Upper lobe of right lung (tissue), 1 donor: ENCODE measurements around the gene TCOF1. TPM values are rescaled to one million over a fixed set of nuclear protein-coding genes. Genes with fewer than 3 reads are reported as not detected.

ENCODE experiments used
- ATAC-seq: fragments of 200-7000 bp; cut with Tn5 transposase; one replicate; pipeline ENCODE4 v1.9.1; 2020; ENCODE audit warnings: mild to moderate bottlenecking, moderate library complexity
- DNase-seq: peaks from one replicate; pipeline ENCODE4 v3.0.0-alpha.2; 2020
- H3K27ac ChIP-seq: fragments of 200-600 bp; one replicate; pipeline ENCODE4 v1.8.0; 2022
- H3K27me3 ChIP-seq: fragments of 200-600 bp; one replicate; pipeline ENCODE4 v1.8.0; 2022; ENCODE audit warnings: mild to moderate bottlenecking
- H3K36me3 ChIP-seq: fragments of 200-600 bp; one replicate; pipeline ENCODE4 v1.8.0; 2022
- H3K4me1 ChIP-seq: fragments of 200-600 bp; one replicate; pipeline ENCODE4 v1.8.0; 2022
- H3K4me3 ChIP-seq: fragments of 200-600 bp; one replicate; pipeline ENCODE4 v1.8.0; 2022; ENCODE audit warnings: mild to moderate bottlenecking
- H3K9me3 ChIP-seq: fragments of 200-600 bp; one replicate; pipeline ENCODE4 v1.8.0; 2022
- CTCF ChIP-seq: fragments of 200-600 bp; IDR thresholded peaks from one replicate; pipeline ENCODE4 v1.8.0; 2022; ENCODE audit warnings: antibody characterized with exemption
- intact Hi-C: fragments of 100-400 bp; cut with DNase I; formaldehyde crosslinking; loops from one replicate; pipeline ENCODE4 v1.11.0; 2022
- total RNA-seq: library from RNA; stranded (reverse); fragmentation: NEBNext Ultra II Directional; extraction: Animal tissue kit (Norgen Biotek cat#: 25700); gene quantifications from one replicate; pipeline ENCODE4 v1.2.1, GENCODE V29; 2021
- donor health status: DM: no; HTN: yes; CAD: no; lungs with severe emphysema.

Gene TCOF1
- total RNA-seq, 1 donor from 2014 or later: 31.1 TPM

GRCh38 chr5:150402229-150402773, 44.8 kb downstream of the TCOF1 start:
- no peak overlapping the region for H3K4me3 ChIP-seq
- H3K27ac ChIP-seq: no peak overlapping the region
- no peak for ATAC-seq
- H3K36me3 ChIP-seq: peaks cover 91% of the 10 kb centered on the region
- no peaks in the 10 kb centered on the region for H3K27me3 ChIP-seq
- no peaks in the 10 kb centered on the region for H3K9me3 ChIP-seq
- intact Hi-C loops: no loop called here
- no peaks in the 10 kb centered on the region for H3K4me1 ChIP-seq
- no peak for TF ChIP-seq CTCF
- DNase-seq: no peak

- ATAC-seq: no peak
- Histone ChIP-seq H3K27ac (no peak overlapping the region), H3K4me1 (peaks cover 6% of the 10 kb centered on the region), H3K36me3 (peaks cover 96% of the 10 kb centered on the region), H3K27me3 (no peaks in the 10 kb centered on the region), H3K4me3 (no peak overlapping the region), H3K9me3 (no peaks in the 10 kb centered on the region)
- no peak for TF ChIP-seq CTCF
- no peak for DNase-seq
- intact Hi-C loops: no loop called here
Measured at GRCh38 chr5:150402901-150403342, 45.4 kb downstream of the TCOF1 start.

GRCh38 chr5:150404121-150404520, 46.6 kb downstream of the TCOF1 start:
- Histone ChIP-seq H3K27me3 (no peaks in the 10 kb centered on the region), H3K9me3 (no peaks in the 10 kb centered on the region), H3K4me3 (no peak overlapping the region), H3K27ac (peak overlapping the region; percentile 11), H3K36me3 (peaks cover 97% of the 10 kb centered on the region), H3K4me1 (peaks cover 18% of the 10 kb centered on the region)
- DNase-seq (no peak), ATAC-seq (no peak)
- no peak for TF ChIP-seq CTCF
- intact Hi-C loops: no loop called here

- DNase-seq (no peak), ATAC-seq (no peak)
- intact Hi-C loops: no loop called here
- no peaks in the 10 kb centered on the region for H3K9me3 ChIP-seq
- no peak overlapping the region for H3K27ac ChIP-seq
- H3K4me1 ChIP-seq: peaks cover 20% of the 10 kb centered on the region
- H3K36me3 ChIP-seq: peaks cover 95% of the 10 kb centered on the region
- H3K4me3 ChIP-seq: no peak overlapping the region
- H3K27me3 ChIP-seq: no peaks in the 10 kb centered on the region
- TF ChIP-seq CTCF: no peak
Measured at GRCh38 chr5:150404535-150404934, 47.0 kb downstream of the TCOF1 start.

- ATAC-seq (no peak), DNase-seq (no peak)
- Histone ChIP-seq H3K4me1 (peaks cover 24% of the 10 kb centered on the region), H3K36me3 (peaks cover 89% of the 10 kb centered on the region), H3K9me3 (no peaks in the 10 kb centered on the region), H3K27me3 (no peaks in the 10 kb centered on the region), H3K4me3 (no peak overlapping the region), H3K27ac (no peak overlapping the region)
- intact Hi-C loops: no loop called here
- TF ChIP-seq CTCF: no peak
Measured at GRCh38 chr5:150404941-150405816, 47.7 kb downstream of the TCOF1 start.
